GM23338 (cell line): ENCODE data around the gene SLC35A2. TPM values are rescaled to one million over a fixed set of nuclear protein-coding genes. Genes with fewer than 3 reads are reported as not detected.

ENCODE experiments used
- ATAC-seq: fragments of 200-7000 bp; cut with Tn5 transposase; 3 replicates; pipeline ENCODE4 v1.9.1; 2020
- DNase-seq: peaks from one replicate; pipeline ENCODE4 v3.0.0-alpha.2; 2015; ENCODE audit warnings: low spot score
- H2AFZ ChIP-seq: fragments of 200-600 bp; sonication (generic); 2 replicates; pipeline ENCODE4 v1.8.0; 2016; ENCODE audit warnings: antibody characterized with exemption, mild to moderate bottlenecking, moderate library complexity
- H3F3A ChIP-seq: fragments of 200-600 bp; sonication (generic); replicated peaks from 2 replicates; pipeline ENCODE4 v1.8.0; 2017; ENCODE audit warnings: antibody characterized with exemption, mixed run types, low read depth
- H3K27ac ChIP-seq: fragments of 200-600 bp; sonication (generic); 2 replicates; pipeline ENCODE4 v1.6.1; 2016; ENCODE audit warnings: low read depth
- H3K27me3 ChIP-seq: fragments of 200-600 bp; sonication (generic); 2 replicates; pipeline ENCODE4 v1.8.0; 2016; ENCODE audit warnings: mild to moderate bottlenecking, mixed run types, moderate library complexity; ENCODE audit not compliant: insufficient read depth
- H3K36me3 ChIP-seq: fragments of 200-600 bp; sonication (generic); 2 replicates; pipeline ENCODE4 v1.8.0; 2016; ENCODE audit warnings: mild to moderate bottlenecking; ENCODE audit not compliant: insufficient read depth
- H3K4me1 ChIP-seq: fragments of 200-600 bp; sonication (generic); 2 replicates; pipeline ENCODE4 v1.8.0; 2016; ENCODE audit warnings: mild to moderate bottlenecking, moderate library complexity; ENCODE audit not compliant: insufficient read depth
- H3K4me2 ChIP-seq: fragments of 200-600 bp; sonication (generic); 2 replicates; pipeline ENCODE4 v1.7.1; 2017; ENCODE audit warnings: mixed run types
- H3K4me3 ChIP-seq: fragments of 200-600 bp; sonication (generic); 2 replicates; pipeline ENCODE4 v1.6.1; 2016; ENCODE audit warnings: mixed run types
- H3K79me2 ChIP-seq: fragments of 200-600 bp; sonication (generic); replicated peaks from 2 replicates; pipeline ENCODE4 v1.8.0; 2017; ENCODE audit warnings: mild to moderate bottlenecking; ENCODE audit not compliant: insufficient read depth
- H3K9me2 ChIP-seq: fragments of 200-600 bp; sonication (generic); 2 replicates; pipeline ENCODE4 v1.8.0; 2017; ENCODE audit not compliant: insufficient read depth
- H4K20me1 ChIP-seq: fragments of 200-600 bp; sonication (generic); replicated peaks from 2 replicates; pipeline ENCODE4 v1.8.0; 2017; ENCODE audit warnings: mild to moderate bottlenecking; ENCODE audit not compliant: insufficient read depth
- H3K27ac Mint-ChIP-seq: 2 replicates; pipeline ENCODE4 v1.8.0; 2020; ENCODE audit warnings: inconsistent platforms, mild to moderate bottlenecking, moderate library complexity, mixed read lengths
- H3K27me3 Mint-ChIP-seq: 3 replicates; pipeline ENCODE4 v1.8.0; 2022; ENCODE audit warnings: low read depth, mild to moderate bottlenecking, moderate library complexity, mixed read lengths, inconsistent platforms; ENCODE audit not compliant: insufficient read depth, poor library complexity
- H3K36me3 Mint-ChIP-seq: 3 replicates; pipeline ENCODE4 v1.8.0; 2021; ENCODE audit warnings: low read depth, mild to moderate bottlenecking, inconsistent platforms, moderate library complexity, mixed read lengths
- H3K4me1 Mint-ChIP-seq: 3 replicates; pipeline ENCODE4 v1.8.0; 2020; ENCODE audit warnings: mild to moderate bottlenecking, inconsistent platforms, mixed read lengths
- H3K4me3 Mint-ChIP-seq: 3 replicates; pipeline ENCODE4 v1.8.0; 2021; ENCODE audit warnings: moderate library complexity, mild to moderate bottlenecking, inconsistent platforms, mixed read lengths
- H3K9me3 Mint-ChIP-seq: 3 replicates; pipeline ENCODE4 v1.8.0; 2020; ENCODE audit warnings: moderate library complexity, mild to moderate bottlenecking, inconsistent platforms, mixed read lengths
- CREB1 ChIP-seq: fragments of 250-450 bp; sonication (Bioruptor Pico); IDR thresholded peaks from 2 replicates; pipeline ENCODE4 v1.5.0; 2020; ENCODE audit warnings: low read depth, mild to moderate bottlenecking, moderate library complexity
- EZH2 ChIP-seq: fragments of 200-600 bp; sonication (generic); IDR thresholded peaks from one replicate; pipeline ENCODE4 v1.8.0; 2017; ENCODE audit warnings: antibody characterized with exemption, mild to moderate bottlenecking, low read depth; ENCODE audit not compliant: unreplicated experiment
- EZH2phosphoT487 ChIP-seq: fragments of 200-600 bp; sonication (generic); IDR thresholded peaks from one replicate; pipeline ENCODE4 v1.8.1; 2018; ENCODE audit warnings: antibody characterized with exemption; ENCODE audit not compliant: unreplicated experiment
- JUNB ChIP-seq: IDR thresholded peaks from one replicate; pipeline ENCODE4 v1.6.1; 2016; ENCODE audit warnings: antibody characterized with exemption; ENCODE audit not compliant: unreplicated experiment
- NANOG ChIP-seq: IDR thresholded peaks from 2 replicates; pipeline ENCODE4 v1.6.1; 2016; ENCODE audit warnings: antibody characterized with exemption, borderline replicate concordance
- POLR2AphosphoS5 ChIP-seq: IDR thresholded peaks from 2 replicates; pipeline ENCODE4 v1.6.1; 2016; ENCODE audit warnings: antibody characterized with exemption, low read depth
- STAT1 ChIP-seq: IDR thresholded peaks from one replicate; pipeline ENCODE4 v1.6.1; 2016; ENCODE audit warnings: antibody characterized with exemption; ENCODE audit not compliant: unreplicated experiment
- ZNF114 ChIP-seq: fragments of 250-450 bp; sonication (Bioruptor Pico); IDR thresholded peaks from 2 replicates; pipeline ENCODE4 v1.5.0; 2020; ENCODE audit warnings: mild to moderate bottlenecking, moderate library complexity
- ZNF331 ChIP-seq: fragments of 250-450 bp; sonication (Bioruptor Pico); IDR thresholded peaks from 2 replicates; pipeline ENCODE4 v1.5.0; 2020; ENCODE audit warnings: low read depth, mild to moderate bottlenecking, moderate library complexity
- polyA plus RNA-seq: library from polyadenylated mRNA; unstranded; fragments of >200 nt; fragmentation: Nextera tagmentation; extraction: Ambion mirVana; gene quantifications from 2 replicates; pipeline ENCODE4 v1.2.1, GENCODE V29; 2016
- total RNA-seq: library from RNA; depleted of rRNA; stranded (reverse); fragments of >200 nt; shearing (Covaris generic); gene quantifications from 2 replicates; pipeline ENCODE4 v1.2.3, GENCODE V29; 2014
- TF ChIP-seq, protein P1 (sequence below): IDR thresholded peaks from 2 replicates; pipeline ENCODE4 v1.6.1; 2016; ENCODE audit warnings: antibody characterized with exemption
- TF ChIP-seq, protein P2 (sequence below): IDR thresholded peaks from one replicate; pipeline ENCODE4 v1.6.1; 2018; ENCODE audit warnings: antibody characterized with exemption; ENCODE audit not compliant: unreplicated experiment
- TF ChIP-seq, protein P3 (sequence below): fragments of 250-450 bp; sonication (Bioruptor Pico); IDR thresholded peaks from 2 replicates; pipeline ENCODE4 v1.5.0; 2020; ENCODE audit warnings: mild to moderate bottlenecking, moderate library complexity
- TF ChIP-seq, protein P4 (sequence below), 2 experiments: fragments of 200-600 bp in 1 of 2; sonication (generic) in 1 of 2; conservative IDR thresholded peaks; 2 replicates each; pipeline versions ENCODE4 v1.5.1 to v1.6.1; 2016 to 2017; ENCODE audit warnings: antibody characterized with exemption in 2 of 2, low read depth in 2 of 2, mild to moderate bottlenecking in 2 of 2, moderate library complexity in 1 of 2

Gene SLC35A2
- total and polyA plus RNA-seq, 2 experiments from 2014 or later: 13.0 to 16.4 TPM

DNA sequence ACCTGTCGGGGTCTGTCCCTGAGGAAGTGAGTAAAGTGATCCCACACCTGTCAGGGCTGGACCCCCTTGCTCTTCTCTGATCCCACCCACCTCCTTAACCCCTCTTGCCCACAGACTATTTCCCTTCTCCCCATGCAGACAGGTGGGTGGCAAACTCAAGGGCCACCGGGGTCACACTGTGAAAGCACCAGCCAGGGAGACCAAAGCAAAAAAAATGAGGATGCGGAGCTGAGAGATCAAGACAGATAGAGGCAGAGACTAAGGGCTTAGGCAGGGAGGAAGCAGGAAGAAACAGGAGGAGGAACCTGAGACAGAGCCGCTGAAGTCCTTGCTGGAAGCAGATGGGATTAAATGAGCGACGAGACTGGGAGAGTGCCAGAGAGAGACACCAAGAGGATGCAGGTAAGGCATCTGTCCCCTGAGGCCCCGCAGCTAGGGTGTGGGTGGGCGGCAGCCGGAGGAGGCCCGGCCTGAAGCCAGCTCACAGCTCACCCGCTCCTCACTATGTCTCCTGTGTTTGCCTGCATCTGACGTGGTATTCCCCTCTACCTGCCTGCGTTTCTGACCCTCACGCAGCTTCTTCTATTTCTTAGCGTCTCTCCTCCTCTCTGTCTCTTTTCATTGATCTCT is 21.0 kb downstream of the SLC35A2 start:
- no peaks in the 10 kb centered on the region for H4K20me1 ChIP-seq
- Mint-ChIP-seq H3K27ac (no peak overlapping the region), H3K4me1 (peaks cover 10% of the 10 kb centered on the region), H3K36me3 (peaks cover 19% of the 10 kb centered on the region), H3K9me3 (no peaks in the 10 kb centered on the region), H3K4me3 (peak overlapping the region; percentile 69), H3K27me3 (peaks cover 2% of the 10 kb centered on the region)
- H2AFZ ChIP-seq: no peak overlapping the region
- DNase-seq (peak; percentile 35), ATAC-seq (peak; percentile 21)
- H3F3A ChIP-seq: no peaks in the 10 kb centered on the region
- no peaks in the 10 kb centered on the region for H3K9me2 ChIP-seq
- peak overlapping the region; percentile 60 for H3K4me3 ChIP-seq
- H3K4me1 ChIP-seq: 0 out of 2 replicates have a peak, but pooled peaks cover 3% of the 10 kb centered on the region
- no peaks in the 10 kb centered on the region for H3K27me3 ChIP-seq
- peak overlapping the region; percentile 76 for H3K4me2 ChIP-seq
- H3K27ac ChIP-seq: no peak overlapping the region
- H3K79me2 ChIP-seq: peaks cover 11% of the 10 kb centered on the region; the same call in 1 of the 2 replicates
- TF ChIP-seq, protein P1, sequence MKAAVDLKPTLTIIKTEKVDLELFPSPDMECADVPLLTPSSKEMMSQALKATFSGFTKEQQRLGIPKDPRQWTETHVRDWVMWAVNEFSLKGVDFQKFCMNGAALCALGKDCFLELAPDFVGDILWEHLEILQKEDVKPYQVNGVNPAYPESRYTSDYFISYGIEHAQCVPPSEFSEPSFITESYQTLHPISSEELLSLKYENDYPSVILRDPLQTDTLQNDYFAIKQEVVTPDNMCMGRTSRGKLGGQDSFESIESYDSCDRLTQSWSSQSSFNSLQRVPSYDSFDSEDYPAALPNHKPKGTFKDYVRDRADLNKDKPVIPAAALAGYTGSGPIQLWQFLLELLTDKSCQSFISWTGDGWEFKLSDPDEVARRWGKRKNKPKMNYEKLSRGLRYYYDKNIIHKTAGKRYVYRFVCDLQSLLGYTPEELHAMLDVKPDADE: no peak
- TF ChIP-seq STAT1 (no peak), EZH2phosphoT487 (no peak), NANOG (no peak), ZNF331 (CRISPR knock-in tag) (no peak), CREB1 (CRISPR knock-in tag) (no peak), ZNF114 (CRISPR knock-in tag) (no peak), JUNB (no peak), POLR2AphosphoS5 (no peak), EZH2 (no peak)
- TF ChIP-seq, protein P2, sequence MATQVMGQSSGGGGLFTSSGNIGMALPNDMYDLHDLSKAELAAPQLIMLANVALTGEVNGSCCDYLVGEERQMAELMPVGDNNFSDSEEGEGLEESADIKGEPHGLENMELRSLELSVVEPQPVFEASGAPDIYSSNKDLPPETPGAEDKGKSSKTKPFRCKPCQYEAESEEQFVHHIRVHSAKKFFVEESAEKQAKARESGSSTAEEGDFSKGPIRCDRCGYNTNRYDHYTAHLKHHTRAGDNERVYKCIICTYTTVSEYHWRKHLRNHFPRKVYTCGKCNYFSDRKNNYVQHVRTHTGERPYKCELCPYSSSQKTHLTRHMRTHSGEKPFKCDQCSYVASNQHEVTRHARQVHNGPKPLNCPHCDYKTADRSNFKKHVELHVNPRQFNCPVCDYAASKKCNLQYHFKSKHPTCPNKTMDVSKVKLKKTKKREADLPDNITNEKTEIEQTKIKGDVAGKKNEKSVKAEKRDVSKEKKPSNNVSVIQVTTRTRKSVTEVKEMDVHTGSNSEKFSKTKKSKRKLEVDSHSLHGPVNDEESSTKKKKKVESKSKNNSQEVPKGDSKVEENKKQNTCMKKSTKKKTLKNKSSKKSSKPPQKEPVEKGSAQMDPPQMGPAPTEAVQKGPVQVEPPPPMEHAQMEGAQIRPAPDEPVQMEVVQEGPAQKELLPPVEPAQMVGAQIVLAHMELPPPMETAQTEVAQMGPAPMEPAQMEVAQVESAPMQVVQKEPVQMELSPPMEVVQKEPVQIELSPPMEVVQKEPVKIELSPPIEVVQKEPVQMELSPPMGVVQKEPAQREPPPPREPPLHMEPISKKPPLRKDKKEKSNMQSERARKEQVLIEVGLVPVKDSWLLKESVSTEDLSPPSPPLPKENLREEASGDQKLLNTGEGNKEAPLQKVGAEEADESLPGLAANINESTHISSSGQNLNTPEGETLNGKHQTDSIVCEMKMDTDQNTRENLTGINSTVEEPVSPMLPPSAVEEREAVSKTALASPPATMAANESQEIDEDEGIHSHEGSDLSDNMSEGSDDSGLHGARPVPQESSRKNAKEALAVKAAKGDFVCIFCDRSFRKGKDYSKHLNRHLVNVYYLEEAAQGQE: no peak
- TF ChIP-seq, protein P3, sequence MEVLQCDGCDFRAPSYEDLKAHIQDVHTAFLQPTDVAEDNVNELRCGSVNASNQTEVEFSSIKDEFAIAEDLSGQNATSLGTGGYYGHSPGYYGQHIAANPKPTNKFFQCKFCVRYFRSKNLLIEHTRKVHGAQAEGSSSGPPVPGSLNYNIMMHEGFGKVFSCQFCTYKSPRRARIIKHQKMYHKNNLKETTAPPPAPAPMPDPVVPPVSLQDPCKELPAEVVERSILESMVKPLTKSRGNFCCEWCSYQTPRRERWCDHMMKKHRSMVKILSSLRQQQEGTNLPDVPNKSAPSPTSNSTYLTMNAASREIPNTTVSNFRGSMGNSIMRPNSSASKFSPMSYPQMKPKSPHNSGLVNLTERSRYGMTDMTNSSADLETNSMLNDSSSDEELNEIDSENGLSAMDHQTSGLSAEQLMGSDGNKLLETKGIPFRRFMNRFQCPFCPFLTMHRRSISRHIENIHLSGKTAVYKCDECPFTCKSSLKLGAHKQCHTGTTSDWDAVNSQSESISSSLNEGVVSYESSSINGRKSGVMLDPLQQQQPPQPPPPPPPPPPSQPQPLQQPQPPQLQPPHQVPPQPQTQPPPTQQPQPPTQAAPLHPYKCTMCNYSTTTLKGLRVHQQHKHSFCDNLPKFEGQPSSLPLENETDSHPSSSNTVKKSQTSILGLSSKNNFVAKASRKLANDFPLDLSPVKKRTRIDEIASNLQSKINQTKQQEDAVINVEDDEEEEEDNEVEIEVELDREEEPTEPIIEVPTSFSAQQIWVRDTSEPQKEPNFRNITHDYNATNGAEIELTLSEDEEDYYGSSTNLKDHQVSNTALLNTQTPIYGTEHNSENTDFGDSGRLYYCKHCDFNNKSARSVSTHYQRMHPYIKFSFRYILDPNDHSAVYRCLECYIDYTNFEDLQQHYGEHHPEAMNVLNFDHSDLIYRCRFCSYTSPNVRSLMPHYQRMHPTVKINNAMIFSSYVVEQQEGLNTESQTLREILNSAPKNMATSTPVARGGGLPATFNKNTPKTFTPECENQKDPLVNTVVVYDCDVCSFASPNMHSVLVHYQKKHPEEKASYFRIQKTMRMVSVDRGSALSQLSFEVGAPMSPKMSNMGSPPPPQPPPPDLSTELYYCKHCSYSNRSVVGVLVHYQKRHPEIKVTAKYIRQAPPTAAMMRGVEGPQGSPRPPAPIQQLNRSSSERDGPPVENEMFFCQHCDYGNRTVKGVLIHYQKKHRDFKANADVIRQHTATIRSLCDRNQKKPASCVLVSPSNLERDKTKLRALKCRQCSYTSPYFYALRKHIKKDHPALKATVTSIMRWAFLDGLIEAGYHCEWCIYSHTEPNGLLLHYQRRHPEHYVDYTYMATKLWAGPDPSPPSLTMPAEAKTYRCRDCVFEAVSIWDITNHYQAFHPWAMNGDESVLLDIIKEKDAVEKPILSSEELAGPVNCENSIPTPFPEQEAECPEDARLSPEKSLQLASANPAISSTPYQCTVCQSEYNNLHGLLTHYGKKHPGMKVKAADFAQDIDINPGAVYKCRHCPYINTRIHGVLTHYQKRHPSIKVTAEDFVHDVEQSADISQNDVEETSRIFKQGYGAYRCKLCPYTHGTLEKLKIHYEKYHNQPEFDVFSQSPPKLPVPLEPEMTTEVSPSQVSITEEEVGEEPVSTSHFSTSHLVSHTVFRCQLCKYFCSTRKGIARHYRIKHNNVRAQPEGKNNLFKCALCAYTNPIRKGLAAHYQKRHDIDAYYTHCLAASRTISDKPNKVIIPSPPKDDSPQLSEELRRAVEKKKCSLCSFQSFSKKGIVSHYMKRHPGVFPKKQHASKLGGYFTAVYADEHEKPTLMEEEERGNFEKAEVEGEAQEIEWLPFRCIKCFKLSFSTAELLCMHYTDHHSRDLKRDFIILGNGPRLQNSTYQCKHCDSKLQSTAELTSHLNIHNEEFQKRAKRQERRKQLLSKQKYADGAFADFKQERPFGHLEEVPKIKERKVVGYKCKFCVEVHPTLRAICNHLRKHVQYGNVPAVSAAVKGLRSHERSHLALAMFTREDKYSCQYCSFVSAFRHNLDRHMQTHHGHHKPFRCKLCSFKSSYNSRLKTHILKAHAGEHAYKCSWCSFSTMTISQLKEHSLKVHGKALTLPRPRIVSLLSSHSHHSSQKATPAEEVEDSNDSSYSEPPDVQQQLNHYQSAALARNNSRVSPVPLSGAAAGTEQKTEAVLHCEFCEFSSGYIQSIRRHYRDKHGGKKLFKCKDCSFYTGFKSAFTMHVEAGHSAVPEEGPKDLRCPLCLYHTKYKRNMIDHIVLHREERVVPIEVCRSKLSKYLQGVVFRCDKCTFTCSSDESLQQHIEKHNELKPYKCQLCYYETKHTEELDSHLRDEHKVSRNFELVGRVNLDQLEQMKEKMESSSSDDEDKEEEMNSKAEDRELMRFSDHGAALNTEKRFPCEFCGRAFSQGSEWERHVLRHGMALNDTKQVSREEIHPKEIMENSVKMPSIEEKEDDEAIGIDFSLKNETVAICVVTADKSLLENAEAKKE: no peak
- TF ChIP-seq, protein P4, sequence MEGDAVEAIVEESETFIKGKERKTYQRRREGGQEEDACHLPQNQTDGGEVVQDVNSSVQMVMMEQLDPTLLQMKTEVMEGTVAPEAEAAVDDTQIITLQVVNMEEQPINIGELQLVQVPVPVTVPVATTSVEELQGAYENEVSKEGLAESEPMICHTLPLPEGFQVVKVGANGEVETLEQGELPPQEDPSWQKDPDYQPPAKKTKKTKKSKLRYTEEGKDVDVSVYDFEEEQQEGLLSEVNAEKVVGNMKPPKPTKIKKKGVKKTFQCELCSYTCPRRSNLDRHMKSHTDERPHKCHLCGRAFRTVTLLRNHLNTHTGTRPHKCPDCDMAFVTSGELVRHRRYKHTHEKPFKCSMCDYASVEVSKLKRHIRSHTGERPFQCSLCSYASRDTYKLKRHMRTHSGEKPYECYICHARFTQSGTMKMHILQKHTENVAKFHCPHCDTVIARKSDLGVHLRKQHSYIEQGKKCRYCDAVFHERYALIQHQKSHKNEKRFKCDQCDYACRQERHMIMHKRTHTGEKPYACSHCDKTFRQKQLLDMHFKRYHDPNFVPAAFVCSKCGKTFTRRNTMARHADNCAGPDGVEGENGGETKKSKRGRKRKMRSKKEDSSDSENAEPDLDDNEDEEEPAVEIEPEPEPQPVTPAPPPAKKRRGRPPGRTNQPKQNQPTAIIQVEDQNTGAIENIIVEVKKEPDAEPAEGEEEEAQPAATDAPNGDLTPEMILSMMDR (conservative IDR thresholded peaks at IDR 0.05; ENCODE audit: low read depth in 2 of 2): no peak
- H3K36me3 ChIP-seq: no peaks in the 10 kb centered on the region; the same call in 1 of the 2 replicates
